T follicular helper cell (primary cell): ENCODE measurements around the gene ADGB.

ENCODE experiments used
- DNase-seq: peaks from one replicate; pipeline ENCODE4 v3.0.0-alpha.2; 2020; ENCODE audit warnings: low read depth

Gene ADGB

GRCh38 chr6:146634022-146634421, 35.2 kb downstream of the ADGB start:
- no peak for DNase-seq

DNA sequence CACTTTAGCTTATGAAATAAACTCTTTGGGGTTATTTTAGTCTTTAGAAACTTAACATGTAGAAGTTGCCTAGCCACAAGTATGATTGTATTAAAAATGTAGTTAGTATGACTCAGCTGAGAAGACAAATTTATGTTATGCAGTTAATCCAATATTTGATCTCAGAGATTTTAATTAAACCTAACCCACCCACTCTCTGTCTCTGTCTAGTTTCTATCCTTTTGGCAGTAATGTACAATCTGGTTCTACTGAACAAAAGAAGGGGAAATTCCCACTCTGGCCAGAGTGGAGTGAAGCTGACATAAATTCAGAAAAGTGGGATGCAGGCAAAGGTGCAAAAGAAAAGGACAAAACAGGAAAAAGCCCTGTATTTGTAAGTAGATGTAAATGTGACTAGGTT, 36.4 kb downstream of the ADGB start:
- DNase-seq: no peak

DNA sequence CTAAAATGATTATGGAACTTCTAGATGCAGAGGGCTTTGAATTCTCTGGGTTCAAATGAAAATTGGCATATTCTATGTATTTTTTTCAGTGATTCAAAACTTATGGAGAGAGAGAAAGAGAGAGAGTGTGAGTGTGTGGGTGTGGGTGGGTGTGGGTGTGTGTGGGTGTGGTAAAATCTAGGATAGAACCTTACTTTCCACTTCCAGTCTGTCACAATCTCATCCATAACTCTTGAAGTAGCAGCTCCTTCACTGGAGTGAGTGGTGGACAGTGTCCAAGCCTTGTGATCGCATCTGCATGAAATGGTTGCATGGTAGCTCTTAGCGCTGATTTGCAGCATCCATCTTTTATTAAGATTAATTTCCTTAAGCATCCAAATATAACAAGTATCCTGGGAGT, 37.7 kb downstream of the ADGB start:
- no peak for DNase-seq

- no peak for DNase-seq
Observed at GRCh38 chr6:146642921-146643320, 44.1 kb downstream of the ADGB start.

DNA sequence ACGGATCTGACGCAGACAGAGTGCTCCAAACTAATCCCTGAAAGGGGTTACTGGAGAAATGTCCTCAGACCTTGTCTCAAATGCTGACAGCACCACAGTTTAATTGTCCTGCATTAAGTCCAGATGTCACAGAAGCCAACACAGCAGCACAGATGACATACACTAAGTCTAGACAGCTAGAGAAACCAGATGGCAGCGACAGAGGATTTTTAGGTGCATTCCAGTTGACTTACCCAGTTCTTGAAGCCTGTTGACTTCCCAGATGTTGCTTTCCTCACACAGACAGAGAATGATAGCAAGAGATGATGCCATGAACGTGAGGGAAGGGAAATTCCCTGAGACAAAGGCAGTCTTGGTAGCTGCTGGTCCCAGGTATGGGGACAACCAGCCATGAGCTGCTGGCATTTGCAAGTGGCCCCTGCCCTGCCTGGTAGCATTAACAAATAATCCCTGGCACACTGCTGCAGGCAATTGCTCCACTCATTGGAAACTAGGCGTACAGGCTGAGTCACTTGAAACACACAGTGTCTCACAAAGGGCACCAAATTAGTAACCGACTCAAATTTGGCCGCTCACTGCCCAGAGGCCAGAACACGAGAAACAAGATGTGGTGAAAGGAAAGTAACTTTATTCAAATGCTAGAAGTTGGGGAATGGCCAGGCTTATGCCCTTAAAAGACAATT, 52.2 kb downstream of the ADGB start:
- no peak for DNase-seq

DNA sequence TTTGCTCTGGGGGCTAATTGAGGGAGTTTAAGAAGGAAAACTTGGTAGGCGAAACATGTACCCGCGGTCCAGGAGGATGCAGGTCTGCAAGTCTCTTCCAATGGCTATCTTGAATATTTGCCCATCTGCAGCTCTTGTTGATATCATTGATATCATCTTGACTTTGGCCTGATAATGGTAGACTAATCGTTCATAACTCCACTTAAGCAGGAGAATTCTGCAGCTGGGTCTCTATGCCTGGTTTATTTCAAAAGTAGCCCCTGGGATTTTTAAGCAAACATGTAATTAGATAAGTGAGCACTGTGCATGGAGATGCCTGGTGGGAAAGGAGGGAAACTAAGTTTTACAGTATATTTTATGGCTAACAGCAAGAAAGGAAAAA, 52.7 kb downstream of the ADGB start:
- DNase-seq: no peak

DNA sequence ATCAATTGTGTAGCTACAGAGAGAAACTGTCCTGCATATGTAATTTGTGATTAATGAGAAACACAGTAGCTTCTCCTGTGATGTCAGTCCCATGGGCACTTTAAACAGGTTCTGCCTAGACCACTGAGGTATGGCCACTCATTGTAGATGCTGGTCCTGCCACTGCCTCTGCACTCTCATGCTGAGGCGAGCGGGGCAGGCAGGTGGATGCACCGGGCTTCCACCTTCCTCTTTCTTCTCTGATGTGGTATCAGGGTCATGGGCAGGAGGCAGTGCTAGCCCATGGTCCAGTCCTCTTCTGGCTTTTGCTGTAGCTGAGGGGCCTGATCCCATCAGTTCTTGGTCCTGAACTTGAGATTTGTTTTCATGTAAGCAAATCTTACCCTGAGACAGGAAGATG, 58.7 kb downstream of the ADGB start:
- no peak for DNase-seq

- DNase-seq: no peak
Observed at GRCh38 chr6:146664871-146665360, 66.1 kb downstream of the ADGB start.

DNA sequence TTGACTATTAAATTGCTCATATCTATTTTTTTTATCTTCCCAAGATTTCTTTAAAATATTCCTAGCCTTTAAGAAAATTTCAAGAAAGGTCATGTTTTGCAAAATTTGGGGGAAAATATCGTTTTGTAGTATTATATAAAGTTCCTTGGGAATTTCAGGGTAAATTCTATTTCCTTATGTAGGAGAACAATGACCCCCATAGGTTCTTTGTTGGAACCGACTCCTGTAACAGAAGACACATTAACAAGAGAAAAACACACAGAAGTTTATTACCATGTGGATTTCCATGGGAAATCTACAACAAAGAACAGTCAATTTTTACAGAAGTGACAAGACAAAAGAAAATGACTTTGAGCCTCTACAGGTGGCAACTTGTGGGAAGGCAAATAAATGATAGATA, 68.1 kb downstream of the ADGB start:
- DNase-seq: no peak

DNA sequence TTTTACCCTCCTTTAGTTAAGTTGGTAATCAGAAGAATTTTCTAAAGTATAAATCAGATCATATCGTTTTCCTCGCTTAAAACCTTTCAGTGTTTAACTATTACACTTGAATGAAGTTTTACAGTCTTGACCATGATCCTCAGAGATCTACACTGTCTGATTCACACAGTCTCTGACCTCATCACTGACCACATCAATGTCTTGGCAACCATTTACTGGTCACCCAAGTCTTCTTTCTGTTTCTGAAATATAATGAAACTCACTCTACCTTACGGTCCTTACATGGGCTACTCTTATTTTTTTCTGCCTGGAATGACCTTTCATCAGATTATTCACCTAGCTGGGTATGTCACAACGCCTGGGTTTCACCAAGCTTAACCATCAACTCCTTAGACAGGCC, 71.4 kb downstream of the ADGB start:
- no peak for DNase-seq

GRCh38 chr6:146673069-146673468, 74.3 kb downstream of the ADGB start:
- no peak for DNase-seq

- DNase-seq: no peak
Observed at GRCh38 chr6:146679386-146679785, 80.6 kb downstream of the ADGB start.

GRCh38 chr6:146682919-146683318, 84.1 kb downstream of the ADGB start:
- DNase-seq: no peak

DNA sequence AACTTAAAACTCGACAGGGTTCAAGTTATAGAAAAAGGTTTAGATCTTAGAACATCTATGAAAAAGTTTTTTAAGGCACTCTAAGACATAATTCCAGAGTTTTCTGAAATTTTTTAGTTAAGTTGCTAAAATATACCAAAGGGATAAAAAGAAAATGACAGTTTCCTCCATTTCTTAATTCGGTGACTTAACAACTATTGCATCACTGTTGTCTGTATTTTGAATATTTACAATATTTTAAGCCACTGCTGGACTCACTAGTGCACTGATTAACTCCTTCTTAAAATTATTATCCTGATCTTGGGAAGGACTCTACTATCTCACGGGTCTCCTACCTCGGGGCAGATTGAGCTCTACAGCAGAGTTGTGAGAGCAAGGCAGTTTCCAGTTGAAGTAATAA, 91.0 kb downstream of the ADGB start:
- DNase-seq: no peak

DNA sequence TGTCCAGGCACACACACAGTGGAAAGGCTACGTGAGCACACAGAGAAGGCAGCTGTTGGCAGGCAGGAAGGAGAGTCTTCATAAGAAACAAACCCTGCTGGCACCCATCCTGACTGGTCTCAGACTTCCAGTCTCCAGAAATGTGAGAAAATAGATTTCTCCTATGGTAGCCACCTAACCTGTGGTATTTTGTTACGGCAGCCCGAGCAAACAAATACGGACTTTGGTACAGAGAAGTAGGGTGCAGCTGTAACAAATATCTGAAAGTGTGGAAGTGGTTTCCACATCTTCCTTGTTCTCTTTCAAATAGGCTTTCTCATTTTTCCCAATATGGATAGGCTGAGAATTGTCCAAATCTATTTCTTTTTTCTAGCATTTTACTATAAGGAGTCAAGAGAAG, 94.6 kb downstream of the ADGB start:
- no peak for DNase-seq

DNA sequence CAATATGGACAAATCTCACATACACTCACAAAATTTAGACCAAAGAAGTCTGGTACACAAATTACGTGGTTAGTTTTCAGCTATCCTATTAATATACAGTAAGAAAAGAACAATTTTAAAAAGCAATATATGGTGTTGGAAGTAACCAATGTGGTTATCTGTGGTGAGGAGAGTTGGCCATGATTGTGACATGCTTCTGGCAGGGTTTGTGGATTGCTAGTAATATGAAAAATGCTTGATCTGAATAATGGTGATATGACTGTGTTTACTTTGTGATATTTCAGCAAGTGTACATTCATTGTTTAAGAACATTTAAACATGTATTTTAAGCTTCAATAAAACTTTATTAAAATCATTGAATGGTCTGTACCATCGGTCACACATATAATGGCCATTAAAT, 99.1 kb downstream of the ADGB start:
- no peak for DNase-seq

GRCh38 chr6:146700078-146700686, 101.4 kb downstream of the ADGB start:
- DNase-seq: peak; percentile 15

DNA sequence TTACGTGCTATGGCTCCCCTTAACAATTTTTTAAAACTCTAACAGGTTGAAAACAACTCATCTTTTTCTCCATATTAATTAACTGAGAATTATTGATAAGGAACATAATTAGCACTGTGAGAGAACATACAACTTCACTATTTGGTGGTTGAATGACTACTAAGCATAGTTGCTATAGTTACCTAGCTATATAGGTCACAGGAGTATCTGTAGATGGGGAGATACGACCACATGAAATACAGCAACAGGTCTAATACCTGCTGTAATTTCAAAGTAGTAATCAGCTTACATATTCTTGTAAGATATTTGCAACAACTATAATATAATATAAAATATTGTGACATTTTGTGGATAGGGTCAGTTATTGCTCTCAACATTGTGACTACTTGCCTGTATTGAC, 102.9 kb downstream of the ADGB start:
- no peak for DNase-seq

GRCh38 chr6:146709036-146709622, 110.4 kb downstream of the ADGB start:
- DNase-seq: no peak

GRCh38 chr6:146719387-146719786, 120.6 kb downstream of the ADGB start:
- no peak for DNase-seq

DNA sequence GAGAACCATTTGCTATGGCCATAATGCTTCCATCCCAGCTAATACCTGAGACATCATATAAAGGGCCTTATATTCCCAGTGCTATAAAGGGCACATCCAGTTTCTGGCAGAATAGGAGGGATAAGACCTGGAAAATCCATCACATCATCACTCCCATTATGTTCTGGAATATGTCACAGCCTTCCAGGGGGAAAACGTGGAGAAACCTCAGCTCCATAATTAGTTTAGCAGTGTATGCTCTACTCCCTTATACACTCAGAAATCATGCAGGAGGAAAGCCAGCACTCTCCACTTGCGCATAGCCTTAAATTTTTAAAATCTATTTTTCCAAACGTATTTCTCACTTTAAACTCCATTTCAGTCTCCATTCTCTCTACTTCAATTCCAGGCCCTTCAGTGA, 140.9 kb downstream of the ADGB start:
- DNase-seq: no peak

GRCh38 chr6:146741609-146742008, 142.8 kb downstream of the ADGB start:
- DNase-seq: no peak

DNA sequence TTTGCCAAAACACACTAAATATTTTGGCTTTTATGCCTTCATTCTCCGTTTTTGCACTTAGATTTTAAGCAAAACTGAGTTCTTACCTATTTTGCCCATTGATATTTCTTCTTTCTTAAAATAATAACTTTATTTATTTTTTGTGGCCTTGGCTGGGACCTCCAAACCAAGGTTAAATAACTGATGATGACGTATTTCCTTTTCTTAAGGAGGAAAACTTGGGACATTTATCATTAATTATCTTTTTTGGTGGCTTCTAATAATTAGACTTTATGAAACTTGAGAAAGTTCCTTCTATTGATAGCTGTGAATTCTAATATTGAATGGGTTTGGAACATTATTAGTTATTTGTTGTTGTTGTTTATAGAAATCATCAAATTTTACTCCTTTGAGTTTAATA, 154.5 kb downstream of the ADGB start:
- DNase-seq: no peak

DNA sequence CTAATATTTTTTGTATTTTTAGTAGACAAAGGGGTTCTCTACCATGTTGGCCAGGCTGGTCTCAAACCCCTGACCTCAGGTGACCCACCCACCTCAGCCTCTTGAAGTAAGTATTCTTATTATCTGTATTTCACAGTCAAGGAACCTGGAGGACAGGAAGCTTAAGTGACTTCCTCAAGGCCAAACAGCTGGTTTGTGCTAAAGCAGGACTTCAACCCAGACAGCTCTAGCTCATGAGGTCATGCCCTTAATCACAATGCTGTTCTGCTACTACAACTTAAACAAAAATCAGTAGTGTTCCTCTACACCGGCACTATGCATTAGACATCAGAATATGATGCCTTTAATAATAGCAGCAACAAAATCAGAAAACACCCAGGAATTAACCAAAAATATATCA, 168.9 kb downstream of the ADGB start:
- DNase-seq: no peak
